HG03064 (cell line): Measurements from ENCODE around the gene PIMREG.
A peak's percentile ranks its signal among the peaks of the same experiment; 100 is the strongest.

Experiments
- ATAC-seq: cut with Tn5 transposase; IDR thresholded peaks from one replicate; pipeline ENCODE4 v1.9.1; 2021; ENCODE audit warnings: low read depth; ENCODE audit not compliant: unreplicated experiment

Gene PIMREG

DNA sequence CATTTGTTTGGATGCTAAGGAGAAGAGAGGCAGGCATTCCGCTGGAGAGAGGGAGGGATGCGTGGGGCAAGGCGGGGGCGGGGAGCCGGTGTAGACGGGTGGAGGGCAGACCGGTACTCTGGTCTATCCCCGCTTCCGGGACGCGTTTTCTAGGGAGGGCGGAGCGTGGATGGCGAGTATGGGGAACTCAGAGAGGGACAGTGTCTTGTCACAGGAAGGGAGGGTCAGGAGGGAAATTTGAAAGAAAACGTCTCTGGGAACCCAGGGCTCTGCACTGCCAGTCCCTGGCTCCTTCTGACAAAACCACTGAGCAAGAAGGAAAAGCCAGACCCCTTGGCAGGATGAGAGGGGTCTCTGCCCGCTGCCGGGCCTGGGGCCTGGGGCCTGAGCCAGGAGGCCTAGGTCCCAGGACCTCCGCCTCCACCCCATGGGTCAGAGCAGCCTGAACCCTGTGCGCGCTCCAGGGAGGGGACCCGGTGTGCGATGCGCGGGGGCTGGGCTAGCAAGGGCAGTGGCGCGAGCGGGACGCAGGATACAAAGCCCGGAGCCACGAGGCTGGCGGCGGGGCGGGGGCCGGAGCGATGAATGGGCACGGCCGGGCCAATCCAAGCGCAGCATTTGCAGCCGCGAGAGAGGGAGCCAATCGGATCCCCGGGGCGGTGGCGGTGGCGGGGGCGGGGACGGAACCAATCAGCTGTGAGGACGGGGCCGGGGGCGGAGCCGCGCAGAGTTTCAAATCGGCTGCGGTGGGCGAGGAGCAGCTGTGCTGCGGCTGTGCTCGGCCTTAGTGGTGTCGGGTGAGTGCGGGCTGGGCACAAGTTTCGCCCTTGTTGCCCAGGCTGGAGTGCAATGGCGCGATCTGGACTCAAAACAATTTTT is at the start of gene PIMREG:
TSS of gene PIMREG (plus strand) at position 764 of the 879 bp plus-strand sequence. CDS start 656 bp downstream, outside the sequence.
- ATAC-seq, result peak; percentile 71

DNA sequence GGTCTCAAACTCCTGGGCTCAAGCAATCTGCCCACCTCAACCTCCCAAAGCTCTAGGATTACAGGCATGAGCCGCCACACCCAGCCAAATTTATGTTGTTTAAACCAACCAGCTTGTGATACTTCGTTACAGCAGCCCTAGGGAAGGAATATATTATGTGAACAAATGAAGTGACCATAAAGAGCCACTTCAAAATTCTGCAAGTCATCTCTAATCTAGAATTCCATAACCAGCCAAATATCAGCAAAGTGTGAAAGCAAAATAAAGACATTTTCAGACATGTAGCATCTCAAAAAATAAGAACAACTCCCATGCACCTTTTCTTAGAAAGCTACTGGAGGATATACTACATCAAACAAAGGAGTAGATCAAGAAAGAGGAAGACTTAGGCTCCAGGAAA is 45.3 kb upstream of the PIMREG start:
- ATAC-seq, result no peak

DNA sequence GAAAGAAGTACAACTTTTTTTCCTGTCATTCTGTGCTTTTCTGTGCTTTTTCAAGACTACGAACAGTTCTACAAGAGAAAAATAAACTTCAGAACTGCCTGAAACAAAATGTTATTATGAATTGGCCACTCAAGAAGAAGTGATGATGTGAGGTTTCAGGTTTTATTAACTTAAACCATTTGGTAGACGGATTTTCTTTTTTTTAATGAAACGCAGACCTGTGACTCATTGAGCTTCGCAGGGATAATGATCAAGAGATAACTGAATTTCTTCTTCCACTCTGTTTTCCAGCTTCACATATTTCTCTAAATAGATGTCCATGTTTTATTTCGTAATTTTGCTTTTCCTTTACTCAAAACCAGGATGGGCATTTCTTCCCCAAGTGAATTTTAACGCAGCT is 42.0 kb upstream of the PIMREG start:
- ATAC-seq, result no peak

GRCh38 chr17:6408276-6408675 is 36.0 kb upstream of the PIMREG start:
- ATAC-seq, result no peak

- no peak for ATAC-seq
Observed at GRCh38 chr17:6408735-6409134, 35.5 kb upstream of the PIMREG start.

GRCh38 chr17:6413065-6413464 is 31.2 kb upstream of the PIMREG start:
- ATAC-seq, result no peak

DNA sequence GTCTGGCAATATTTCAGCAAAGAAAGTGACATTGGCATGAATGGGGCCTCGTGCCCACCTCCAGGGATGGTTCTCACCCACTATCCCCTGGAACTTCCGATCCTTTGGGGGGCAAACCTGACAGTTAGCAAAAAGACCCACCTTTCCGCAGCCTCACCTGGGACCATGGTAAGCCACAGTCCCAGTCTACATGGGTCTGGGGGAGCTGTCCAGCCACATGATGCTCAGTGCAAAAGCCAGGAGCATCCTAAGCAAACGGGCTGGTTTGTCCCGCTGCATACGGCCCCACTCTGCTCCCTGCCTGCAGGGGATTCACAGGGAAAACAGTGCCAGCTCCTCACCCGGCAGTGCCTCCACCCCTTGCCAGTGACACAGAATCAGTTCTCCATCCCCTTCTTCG is 28.6 kb upstream of the PIMREG start:
- no peak for ATAC-seq

- no peak for ATAC-seq
Observed at GRCh38 chr17:6420173-6420641, 24.0 kb upstream of the PIMREG start.

DNA sequence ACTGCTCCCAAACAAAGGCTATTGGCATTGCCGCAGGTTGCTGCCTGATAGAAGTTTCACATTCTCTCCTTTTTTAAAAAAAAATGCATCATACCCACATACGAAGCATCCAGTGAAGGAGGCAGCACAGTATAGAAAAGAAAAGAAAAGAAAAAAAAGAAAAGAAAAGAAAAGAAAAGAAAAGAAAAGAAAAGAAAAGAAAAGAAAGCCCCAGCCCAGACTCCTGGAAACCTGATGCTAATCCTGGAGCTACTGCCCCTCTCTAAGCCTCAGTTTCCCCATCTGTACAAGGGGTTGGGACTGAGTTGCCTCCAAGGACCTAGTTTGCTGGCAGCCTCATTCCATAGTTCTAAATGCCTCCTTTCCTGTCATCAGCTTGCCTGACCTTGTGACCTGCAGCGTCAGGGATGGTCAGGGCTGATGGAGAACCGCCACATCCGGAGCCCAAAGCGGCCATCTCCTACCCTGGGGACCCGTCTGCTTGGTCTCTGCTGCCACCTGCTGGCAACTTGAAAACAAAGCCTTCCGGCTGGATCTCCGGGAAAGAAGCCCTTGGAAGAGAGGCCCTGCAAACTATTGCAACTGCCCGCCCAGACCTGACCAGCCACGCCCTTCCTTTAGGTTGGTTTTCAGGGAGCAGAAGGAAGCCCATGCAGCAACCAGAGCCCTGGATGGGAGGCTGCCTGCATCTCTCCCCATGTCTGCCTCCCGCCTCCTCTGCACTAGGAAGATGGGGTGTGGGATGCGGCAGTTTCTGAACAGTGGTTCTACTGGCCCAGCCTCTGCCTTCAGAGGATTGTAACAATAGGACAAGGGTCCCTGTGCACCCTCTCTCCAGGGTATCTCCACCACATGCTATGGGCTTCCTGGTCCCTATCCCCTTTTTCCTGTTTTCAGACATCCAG is 22.3 kb upstream of the PIMREG start:
- no peak for ATAC-seq

GRCh38 chr17:6422654-6423241 is 21.5 kb upstream of the PIMREG start:
- ATAC-seq, result no peak

DNA sequence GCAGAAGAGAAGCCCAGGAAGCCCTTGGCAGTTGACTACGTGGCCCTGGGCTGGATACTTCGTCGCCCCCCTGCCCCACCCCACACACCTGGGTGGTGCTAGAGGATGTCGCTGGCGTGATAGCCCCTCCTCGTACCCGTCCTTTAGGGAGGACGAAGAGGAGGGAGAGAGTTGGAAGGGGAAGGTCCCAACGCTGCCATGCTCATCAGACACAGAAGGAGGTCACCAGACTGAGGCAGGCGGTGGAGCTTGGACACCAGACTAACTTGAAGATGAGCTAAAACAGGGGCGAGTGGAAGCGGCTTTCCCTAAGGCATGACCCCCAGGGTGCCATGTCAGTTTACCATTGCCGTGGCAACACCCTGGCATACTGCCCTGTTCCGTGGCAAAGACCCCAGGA is 20.3 kb upstream of the PIMREG start:
- no peak for ATAC-seq

DNA sequence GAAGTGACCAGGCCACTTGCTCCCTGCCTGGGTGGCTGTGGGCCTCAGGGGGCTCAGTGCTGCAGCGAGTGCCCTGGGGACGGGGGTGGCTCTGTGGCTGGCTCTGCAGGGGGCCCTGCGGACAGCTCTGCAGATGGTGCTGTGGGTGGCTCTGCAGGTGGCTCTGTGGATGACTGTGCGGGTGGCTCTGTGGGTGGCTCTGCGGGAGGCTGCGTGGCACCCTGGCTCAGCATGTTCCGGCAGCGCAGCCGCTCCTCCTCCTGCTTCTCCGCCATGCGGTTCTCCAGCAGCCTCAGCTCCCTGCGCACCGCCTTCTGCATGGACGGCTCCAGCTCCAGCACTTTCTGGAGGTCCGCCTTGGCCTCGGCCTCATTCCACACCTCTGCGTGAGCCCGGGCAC is 18.8 kb upstream of the PIMREG start:
- ATAC-seq, result no peak

GRCh38 chr17:6426356-6427101 is 17.7 kb upstream of the PIMREG start:
- ATAC-seq, result no peak

- no peak for ATAC-seq
Observed at GRCh38 chr17:6427279-6427781, 16.9 kb upstream of the PIMREG start.

GRCh38 chr17:6428207-6428965 is 15.9 kb upstream of the PIMREG start:
- no peak for ATAC-seq

DNA sequence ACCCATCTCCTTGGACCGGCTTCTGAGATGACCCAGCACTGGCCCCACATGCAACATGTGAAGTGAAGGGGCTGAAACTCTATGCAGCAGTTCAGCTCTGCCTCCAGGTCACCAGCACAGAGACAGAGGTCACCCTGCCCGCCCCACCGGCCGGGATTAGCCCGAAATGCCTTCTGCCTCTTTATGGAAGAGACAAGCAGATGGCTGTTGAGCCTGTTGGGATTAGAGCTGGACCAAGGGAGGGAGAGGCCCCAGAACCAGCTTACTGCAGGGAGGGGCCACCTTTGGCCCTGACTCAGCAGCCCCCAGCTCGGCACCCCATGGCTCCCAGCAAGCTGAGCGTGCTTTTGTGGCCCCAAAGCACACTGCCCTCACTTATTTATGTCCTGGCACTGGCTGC is 15.0 kb upstream of the PIMREG start:
- ATAC-seq, result no peak

DNA sequence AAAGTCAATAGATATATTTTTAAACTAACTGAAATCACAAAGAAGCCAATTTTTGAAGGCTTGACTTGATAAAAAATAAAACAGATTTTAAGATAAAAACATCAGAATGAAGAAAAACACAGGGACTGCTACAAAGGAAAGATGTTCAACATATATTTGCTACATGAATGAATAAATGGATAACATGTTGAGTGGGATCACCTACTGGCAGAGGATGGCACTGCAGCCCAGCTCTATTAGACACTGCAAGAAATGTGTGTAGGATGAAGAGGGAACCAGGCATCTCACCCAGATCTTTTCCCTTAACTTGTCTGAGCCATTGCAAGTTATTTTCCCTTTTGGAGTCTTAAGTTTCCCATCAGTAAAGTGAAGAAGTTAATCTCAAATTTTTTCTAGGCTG is 13.5 kb upstream of the PIMREG start:
- no peak for ATAC-seq

DNA sequence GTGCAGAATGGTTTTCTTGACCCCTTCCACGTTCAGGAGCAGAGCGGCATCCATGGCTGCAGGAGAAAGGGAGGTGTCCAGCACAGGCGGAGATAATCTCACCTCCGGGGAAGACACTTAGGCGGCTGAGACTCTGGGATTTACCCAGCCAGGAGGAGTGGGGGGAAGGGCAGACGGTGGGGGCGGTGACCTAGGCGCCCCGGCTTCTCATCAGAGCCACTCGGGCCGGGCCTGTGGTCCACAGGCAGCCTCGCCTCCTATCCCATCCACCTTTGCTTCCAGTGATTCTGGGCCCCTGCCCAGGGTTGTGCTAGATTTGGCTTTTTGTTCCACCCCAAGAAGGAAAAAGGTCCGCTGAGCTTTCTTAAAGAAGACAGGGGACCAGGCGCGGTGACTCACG is 9.2 kb upstream of the PIMREG start, which contains the start of gene AIPL1:
TSS of gene AIPL1 (minus strand) at position 71 of the 400 bp plus-strand sequence. CDS start at position 54, 17 bp downstream.
- no peak for ATAC-seq

- ATAC-seq, result no peak
Observed at GRCh38 chr17:6435968-6436367, 8.3 kb upstream of the PIMREG start.
